SK-N-SH (cell line): Measurements from ENCODE around the gene LYSMD3.

Source experiments
- ELF1 ChIP-seq: IDR thresholded peaks from 2 replicates; pipeline ENCODE4 v1.4.0; 2012
- EP300 ChIP-seq, 2 experiments: IDR thresholded peaks; 2 replicates each; pipeline versions ENCODE4 v1.4.0 to v1.6.1; 2012; ENCODE audit warnings: borderline replicate concordance in 1 of 2, low read depth in 1 of 2, low read length in 1 of 2
- JUND ChIP-seq: IDR thresholded peaks from 2 replicates; pipeline ENCODE4 v1.4.0; 2012
- MAX ChIP-seq: IDR thresholded peaks from 2 replicates; pipeline ENCODE4 v1.4.0; 2012; ENCODE audit warnings: low read depth
- MEF2A ChIP-seq: IDR thresholded peaks from 2 replicates; pipeline ENCODE4 v1.4.0; 2012; ENCODE audit warnings: low read depth, borderline replicate concordance
- POLR2AphosphoS5 ChIP-seq: IDR thresholded peaks from 2 replicates; pipeline ENCODE4 v1.6.1; 2012; ENCODE audit warnings: low read depth, low read length
- SIN3A ChIP-seq: IDR thresholded peaks from 2 replicates; pipeline ENCODE4 v1.6.1; 2012; ENCODE audit warnings: low read depth, mild to moderate bottlenecking, low read length, moderate library complexity, borderline replicate concordance
- YY1 ChIP-seq: IDR thresholded peaks from 2 replicates; pipeline ENCODE4 v1.4.0; 2012; ENCODE audit warnings: low read depth, mild to moderate bottlenecking
- TF ChIP-seq, protein P1 (sequence below): fragments of 200-600 bp; sonication (generic); IDR thresholded peaks from 2 replicates; pipeline ENCODE4 v1.6.1; 2017; ENCODE audit warnings: antibody characterized with exemption, mild to moderate bottlenecking, moderate library complexity

DNA sequence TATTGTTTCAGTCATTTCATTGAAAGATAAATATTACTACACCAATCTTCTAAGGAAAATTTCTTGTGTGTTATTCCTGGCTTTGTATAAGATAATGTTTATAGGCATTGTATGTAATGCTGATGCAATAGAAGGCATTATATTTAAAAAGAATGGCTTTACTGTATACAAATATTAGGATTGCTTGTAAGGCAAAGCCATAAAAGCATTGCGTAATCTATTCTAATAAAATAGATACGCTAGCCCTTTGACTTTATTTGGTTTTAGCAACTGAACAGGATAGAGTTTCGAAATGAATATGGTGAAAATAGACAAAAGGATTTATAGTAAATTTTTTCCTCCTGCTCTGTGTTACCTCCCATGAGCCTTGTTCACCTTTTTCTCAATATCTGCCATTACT is 5.5 kb upstream of the LYSMD3 start:
- TF ChIP-seq MEF2A (no peak), YY1 (no peak), MAX (no peak), POLR2AphosphoS5 (no peak), ELF1 (no peak), EP300 (IDR thresholded peaks at IDR 0.05; ENCODE audit: borderline replicate concordance in 1 of 2, low read depth in 1 of 2, low read length in 1 of 2) (no peak), SIN3A (no peak), JUND (no peak)
- TF ChIP-seq, protein P1, sequence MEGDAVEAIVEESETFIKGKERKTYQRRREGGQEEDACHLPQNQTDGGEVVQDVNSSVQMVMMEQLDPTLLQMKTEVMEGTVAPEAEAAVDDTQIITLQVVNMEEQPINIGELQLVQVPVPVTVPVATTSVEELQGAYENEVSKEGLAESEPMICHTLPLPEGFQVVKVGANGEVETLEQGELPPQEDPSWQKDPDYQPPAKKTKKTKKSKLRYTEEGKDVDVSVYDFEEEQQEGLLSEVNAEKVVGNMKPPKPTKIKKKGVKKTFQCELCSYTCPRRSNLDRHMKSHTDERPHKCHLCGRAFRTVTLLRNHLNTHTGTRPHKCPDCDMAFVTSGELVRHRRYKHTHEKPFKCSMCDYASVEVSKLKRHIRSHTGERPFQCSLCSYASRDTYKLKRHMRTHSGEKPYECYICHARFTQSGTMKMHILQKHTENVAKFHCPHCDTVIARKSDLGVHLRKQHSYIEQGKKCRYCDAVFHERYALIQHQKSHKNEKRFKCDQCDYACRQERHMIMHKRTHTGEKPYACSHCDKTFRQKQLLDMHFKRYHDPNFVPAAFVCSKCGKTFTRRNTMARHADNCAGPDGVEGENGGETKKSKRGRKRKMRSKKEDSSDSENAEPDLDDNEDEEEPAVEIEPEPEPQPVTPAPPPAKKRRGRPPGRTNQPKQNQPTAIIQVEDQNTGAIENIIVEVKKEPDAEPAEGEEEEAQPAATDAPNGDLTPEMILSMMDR: no peak
